Epithelial cell of alveolus of lung (primary cell): ENCODE measurements around the gene GAL. TPM values are rescaled to one million over a fixed set of nuclear protein-coding genes. Genes with fewer than 3 reads are reported as not detected.

ENCODE experiments used
- total RNA-seq: library from RNA; depleted of rRNA; stranded (reverse); fragments of >200 nt; gene quantifications from 2 replicates; pipeline ENCODE4 v1.2.1, GENCODE V29; 2015

GAL gene, protein sequence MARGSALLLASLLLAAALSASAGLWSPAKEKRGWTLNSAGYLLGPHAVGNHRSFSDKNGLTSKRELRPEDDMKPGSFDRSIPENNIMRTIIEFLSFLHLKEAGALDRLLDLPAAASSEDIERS
- total RNA-seq: 31.7 and 38.8 TPM in 2 replicates

DNA sequence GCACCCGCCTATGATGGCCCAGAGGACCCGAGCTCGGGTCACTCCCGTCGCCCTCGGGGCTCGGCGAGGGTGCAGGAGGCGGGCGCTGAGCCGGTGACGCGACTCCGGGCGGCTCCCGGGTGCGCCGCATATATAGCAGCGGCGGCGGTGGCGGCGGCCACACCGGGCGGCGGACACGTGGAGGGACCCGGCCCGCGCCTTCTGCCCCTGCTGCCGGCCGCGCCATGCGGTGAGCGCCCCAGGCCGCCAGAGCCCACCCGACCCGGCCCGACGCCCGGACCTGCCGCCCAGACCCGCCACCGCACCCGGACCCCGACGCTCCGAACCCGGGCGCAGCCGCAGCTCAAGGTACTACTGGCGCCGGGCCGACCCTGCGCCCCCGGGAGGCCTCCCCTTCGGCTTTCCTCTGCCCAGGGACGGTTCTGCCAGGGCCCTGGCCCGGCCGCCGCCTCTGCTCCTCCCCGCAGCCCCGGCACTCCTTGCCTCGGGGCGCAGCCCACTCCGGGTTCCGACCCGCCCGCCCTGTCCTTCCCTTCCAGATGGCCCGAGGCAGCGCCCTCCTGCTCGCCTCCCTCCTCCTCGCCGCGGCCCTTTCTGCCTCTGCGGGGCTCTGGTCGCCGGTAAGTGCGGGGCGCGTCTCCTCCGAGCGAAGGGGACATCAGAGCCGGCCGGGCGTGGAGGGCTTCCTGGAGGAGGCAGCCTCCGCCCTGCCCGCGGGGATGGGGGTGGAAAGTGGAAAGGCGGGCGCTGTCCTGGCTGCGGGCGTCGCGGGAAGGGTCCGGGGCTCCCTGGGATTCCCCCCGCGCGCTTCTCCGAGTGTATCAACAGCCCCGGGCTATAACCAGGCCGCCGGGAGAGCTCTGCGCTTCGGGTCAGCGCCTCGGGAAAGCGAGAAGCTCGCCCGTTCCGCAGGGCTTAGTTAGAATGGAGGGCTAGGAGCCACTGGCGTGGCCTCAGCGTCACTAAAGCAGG, at the start of gene GAL:
Gene GAL (plus strand): TSS at position 160 of the 972 bp plus-strand sequence. CDS start 380 bp downstream, at position 540.

Other genes starting within 250 kb of the GAL start
- gene PPP6R3, start 223.8 kb upstream of the GAL start, total RNA-seq: 67.4 and 72.9 TPM in 2 replicates
- gene TESMIN, start 67.0 kb downstream of the GAL start, total RNA-seq: 1.3 TPM in 2 replicates
- 4.9 and 20.8 TPM in 2 replicates for gene CPT1A, start 157.4 kb downstream of the GAL start, total RNA-seq
- gene MRPL21, start 219.3 kb downstream of the GAL start, total RNA-seq: 52.5 and 63.7 TPM in 2 replicates
- gene IGHMBP2, start 219.3 kb downstream of the GAL start, total RNA-seq: 7.6 and 13.6 TPM in 2 replicates